Body of pancreas (tissue), 4 donors: ENCODE results near the gene TENM3. TPM values are rescaled to one million over a fixed set of nuclear protein-coding genes. Genes with fewer than 3 reads are reported as not detected.

Source experiments
- ATAC-seq: fragments of 150-250 bp; one replicate; pipeline ENCODE4 v1.9.1; 2016
- DNase-seq, 4 donors: peaks; one replicate each; pipeline ENCODE4 v3.0.0-alpha.2; 2019
- H3K27ac ChIP-seq, 4 donors: fragments of 200-600 bp; sonication (generic); 1 replicate in 3 of 4; 2 replicates in 1 of 4; pipeline versions ENCODE4 v1.5.1 to v1.6.1; 2016 to 2019; ENCODE audit warnings: mild to moderate bottlenecking in 1 of 4, mixed read lengths in 1 of 4, moderate library complexity in 1 of 4
- H3K27me3 ChIP-seq, 2 donors: fragments of 200-600 bp; sonication (generic); one replicate each; pipeline ENCODE4 v1.6.0; 2016; ENCODE audit warnings: mild to moderate bottlenecking in 1 of 2
- H3K36me3 ChIP-seq, 2 donors: fragments of 200-600 bp; sonication (generic); replicated peaks in 1 of 2; 2 replicates each; pipeline ENCODE4 v1.5.1; 2016; ENCODE audit warnings: low read depth in 2 of 2; ENCODE audit not compliant: insufficient read depth in 1 of 2
- H3K4me1 ChIP-seq: fragments of 200-600 bp; sonication (generic); one replicate; pipeline ENCODE4 v1.6.0; 2016
- H3K4me3 ChIP-seq, 2 donors: fragments of 200-600 bp; sonication (generic); 1 replicate in 1 of 2; 2 replicates in 1 of 2; pipeline ENCODE4 v1.5.1; 2016 to 2019
- H3K9me3 ChIP-seq, 3 donors: fragments of 200-600 bp; sonication (generic); 1 replicate in 2 of 3; 2 replicates in 1 of 3; pipeline ENCODE4 v1.5.1; 2016
- CTCF ChIP-seq, 7 experiments: fragments of 450-650 bp in 4 of 7; fragments of 200-600 bp in 3 of 7; sonication (generic) in 3 of 7; IDR thresholded peaks; one replicate each; pipeline ENCODE4 v1.5.1; 2016 to 2019; ENCODE audit warnings: antibody characterized with exemption in 7 of 7
- POLR2A ChIP-seq, 3 donors: fragments of 450-650 bp; IDR thresholded peaks; one replicate each; pipeline ENCODE4 v1.6.1; 2016; ENCODE audit warnings: antibody characterized with exemption in 3 of 3, mild to moderate bottlenecking in 2 of 3
- WGBS, 2 donors: methylation state at CpG; one replicate each; pipeline ENCODE4 v1.1.5; 2017; 5-methylcytosine and 5-hydroxymethylcytosine counted together
- intact Hi-C: fragments of 100-400 bp; cut with DNase I; formaldehyde crosslinking; loops from one replicate; pipeline ENCODE4 v1.15.1; 2023
- total RNA-seq, 2 donors: library from RNA; depleted of rRNA; stranded (reverse); fragments of >200 nt; gene quantifications; one replicate each; pipeline ENCODE4 v1.1.0, GENCODE V29; 2016

The TENM3 gene
- total RNA-seq, 2 donors from 2014 or later = 2.3 to 9.6 TPM

GRCh38 chr4:182351485-182351884 is 108.3 kb downstream of the TENM3 start:
- H3K36me3 ChIP-seq = no peaks in the 10 kb centered on the region
- intact Hi-C loops = no loop called here

GRCh38 chr4:182354106-182354505 is 110.9 kb downstream of the TENM3 start:
- DNase-seq (no peak), ATAC-seq (no peak)
- no peak overlapping the region for H3K4me3 ChIP-seq
- no peaks in the 10 kb centered on the region for H3K27me3 ChIP-seq
- TF ChIP-seq POLR2A (IDR thresholded peaks at IDR 0.05) = no peak
- TF ChIP-seq CTCF (IDR thresholded peaks at IDR 0.05) = no peak
- H3K36me3 ChIP-seq = no peaks in the 10 kb centered on the region
- WGBS, 2 donors = 73 to 74% methylated on average over 3 of the region's 3 CpGs
- peaks cover 2% of the 10 kb centered on the region for H3K4me1 ChIP-seq
- H3K9me3 ChIP-seq = no peaks in the 10 kb centered on the region
- intact Hi-C loops = no loop called here
- H3K27ac ChIP-seq = no peak overlapping the region

More at GRCh38 chr4:182351485-182351884, 108.3 kb downstream of the TENM3 start:
- TF ChIP-seq POLR2A (IDR thresholded peaks at IDR 0.05) (no peak), CTCF (IDR thresholded peaks at IDR 0.05) (no peak)
- H3K27me3 ChIP-seq = no peaks in the 10 kb centered on the region
- DNase-seq = no peak
- WGBS, 2 donors = 76 to 87% methylated on average over 6 to 12 of the region's 12 CpGs
- no peak overlapping the region for H3K27ac ChIP-seq
- peaks cover 22% of the 10 kb centered on the region for H3K4me1 ChIP-seq
- no peak for ATAC-seq
- no peak overlapping the region for H3K4me3 ChIP-seq
- no peaks in the 10 kb centered on the region for H3K9me3 ChIP-seq

- H3K4me1 ChIP-seq = no peaks in the 10 kb centered on the region
- H3K36me3 ChIP-seq = no peaks in the 10 kb centered on the region
- DNase-seq = no peak
- no peak for ATAC-seq
- intact Hi-C loops = no loop called here
- 37 to 45% methylated on average over 7 of the region's 7 CpGs for WGBS, 2 donors
- TF ChIP-seq POLR2A (IDR thresholded peaks at IDR 0.05) = no peak
- TF ChIP-seq CTCF (IDR thresholded peaks at IDR 0.05) = no peak
- no peak overlapping the region for H3K27ac ChIP-seq
- H3K4me3 ChIP-seq = no peak overlapping the region
- H3K9me3 ChIP-seq = no peaks in the 10 kb centered on the region
- no peaks in the 10 kb centered on the region for H3K27me3 ChIP-seq
Observed at GRCh38 chr4:182354867-182355266, 111.7 kb downstream of the TENM3 start.

- intact Hi-C loops = no loop called here
- no peak for DNase-seq
- whole genome bisulfite sequencing, 2 donors = 76 to 77% methylated on average over 13 of the region's 13 CpGs
Observed at GRCh38 chr4:182367153-182367552, 124.0 kb downstream of the TENM3 start.

More at GRCh38 chr4:182367153-182367552, 124.0 kb downstream of the TENM3 start:
- Histone ChIP-seq H3K27me3 (no peaks in the 10 kb centered on the region), H3K9me3 (no peaks in the 10 kb centered on the region), H3K4me1 (no peaks in the 10 kb centered on the region), H3K4me3 (no peak overlapping the region), H3K27ac (no peak overlapping the region), H3K36me3 (no peaks in the 10 kb centered on the region)
- ATAC-seq = no peak
- TF ChIP-seq POLR2A (IDR thresholded peaks at IDR 0.05) (no peak), CTCF (IDR thresholded peaks at IDR 0.05) (no peak)
